Iris pigment epithelial cell (primary cell): Measurements from ENCODE around the gene LZTR1.
"Not testable (repeated sequence)": the region's sequence is repeated elsewhere in the genome, so short reads cannot be mapped to it uniquely, and the experiment has no call there.

Source experiments
- DNase-seq: peaks from one replicate; pipeline ENCODE4 v3.0.0-alpha.2; 2011; ENCODE audit warnings: low read depth

The LZTR1 gene

GRCh38 chr22:20965888-20966855 is 15.9 kb upstream of the LZTR1 start:
- DNase-seq, result no peak

GRCh38 chr22:20966883-20967696 is 15.0 kb upstream of the LZTR1 start, which contains the start of gene AIFM3:
Gene AIFM3 (plus strand): TSS chr22:20967255. CDS start chr22:20967945, 690 bp downstream.
- DNase-seq, result no peak

GRCh38 chr22:20967697-20968211 is 14.3 kb upstream of the LZTR1 start:
- DNase-seq, result no peak

GRCh38 chr22:20968281-20968977 is 13.7 kb upstream of the LZTR1 start:
- DNase-seq, result no peak

GRCh38 chr22:20970939-20971657 is 11.0 kb upstream of the LZTR1 start:
- DNase-seq, result no peak

- not testable (repeated sequence) for DNase-seq
These were observed 9.9 kb upstream of the LZTR1 start for GRCh38 chr22:20972014-20972694.

- no peak for DNase-seq
These were observed 9.0 kb upstream of the LZTR1 start for GRCh38 chr22:20972933-20973577.

GRCh38 chr22:20973634-20974286 is 8.3 kb upstream of the LZTR1 start:
- DNase-seq, result no peak

GRCh38 chr22:20974336-20974955 is 7.7 kb upstream of the LZTR1 start:
- DNase-seq, result no peak

GRCh38 chr22:20975541-20976290 is 6.4 kb upstream of the LZTR1 start:
- no peak for DNase-seq

GRCh38 chr22:20976291-20976877 is 5.7 kb upstream of the LZTR1 start:
- no peak for DNase-seq

- DNase-seq, result no peak
These were observed 5.1 kb upstream of the LZTR1 start for GRCh38 chr22:20977019-20977418.

- no peak for DNase-seq
These were observed 4.5 kb upstream of the LZTR1 start for GRCh38 chr22:20977516-20978170.

- DNase-seq, result no peak
These were observed 3.7 kb upstream of the LZTR1 start for GRCh38 chr22:20978419-20978818.

- peak; percentile 92 for DNase-seq
These were observed 2.8 kb upstream of the LZTR1 start for GRCh38 chr22:20979243-20979809.

- DNase-seq, result no peak
These were observed 2.1 kb upstream of the LZTR1 start for GRCh38 chr22:20979940-20980453.

- DNase-seq, result no peak
These were observed 1.6 kb upstream of the LZTR1 start for GRCh38 chr22:20980523-20980922.
